HEK293 (cell line): ENCODE data around the gene CYB5D1.

Source experiments
- CTCF ChIA-PET: fragments of 350-600 bp; formaldehyde crosslinking; extraction: SDS; loops from one replicate; lab custom pipeline; 2021; ENCODE audit warnings: antibody characterized with exemption; lab: Yijun Ruan, JAX
- POLR2A ChIA-PET: fragments of 300-600 bp; formaldehyde crosslinking; extraction: SDS; loops from one replicate; lab custom pipeline; 2020; ENCODE audit warnings: antibody characterized with exemption, inconsistent platforms; lab: Yijun Ruan, JAX
- H3K27ac ChIP-seq: fragments of 200-500 bp; sonication (Bioruptor generic); 2 replicates; pipeline ENCODE4 v1.5.1; 2014; ENCODE audit warnings: low read depth, low read length, control low read depth, inconsistent platforms; ENCODE audit errors: extremely low read depth
- H3K36me3 ChIP-seq, 2 experiments: fragments of 200-500 bp in 1 of 2; sonication (Bioruptor generic) in 1 of 2; 1 replicate in 1 of 2; 2 replicates in 1 of 2; pipeline ENCODE4 v1.5.1; 2014 to 2017; ENCODE audit warnings: inconsistent platforms in 2 of 2, low read length in 2 of 2; ENCODE audit not compliant: control insufficient read depth in 2 of 2, insufficient read depth in 1 of 2
- H3K4me1 ChIP-seq: fragments of 200-500 bp; sonication (Bioruptor generic); 2 replicates; pipeline ENCODE4 v1.5.1; 2014; ENCODE audit warnings: mild to moderate bottlenecking, low read length, inconsistent platforms; ENCODE audit not compliant: control insufficient read depth, insufficient read depth
- H3K4me3 ChIP-seq: 2 replicates; pipeline ENCODE4 v1.5.1; 2011; ENCODE audit warnings: low read depth, mild to moderate bottlenecking, control low read depth, low read length, moderate library complexity
- H3K9me3 ChIP-seq: fragments of 200-500 bp; sonication (Bioruptor generic); 2 replicates; pipeline ENCODE4 v1.5.1; 2014; ENCODE audit warnings: low read depth, low read length, inconsistent platforms; ENCODE audit not compliant: control insufficient read depth, insufficient read depth
- BCL11A ChIP-seq: fragments of 450-650 bp; formaldehyde crosslinking; IDR thresholded peaks from 2 replicates; pipeline ENCODE4 v1.5.1; 2016; ENCODE audit warnings: low read depth, missing biosample characterization, missing genetic modification characterization
- BCL11B ChIP-seq: fragments of 450-650 bp; formaldehyde crosslinking; IDR thresholded peaks from 2 replicates; pipeline ENCODE4 v1.5.1; 2016; ENCODE audit warnings: low read depth, missing biosample characterization, missing genetic modification characterization
- BCL6B ChIP-seq: fragments of 450-650 bp; formaldehyde crosslinking; IDR thresholded peaks from 2 replicates; pipeline ENCODE4 v1.5.1; 2017; ENCODE audit warnings: missing biosample characterization, missing genetic modification characterization
- CTCF ChIP-seq: fragments of 450-650 bp; formaldehyde crosslinking; IDR thresholded peaks from 2 replicates; pipeline ENCODE4 v1.5.1; 2016; ENCODE audit warnings: missing biosample characterization, missing genetic modification characterization
- GLIS1 ChIP-seq: fragments of 450-650 bp; formaldehyde crosslinking; IDR thresholded peaks from 2 replicates; pipeline ENCODE4 v1.5.1; 2016; ENCODE audit warnings: missing biosample characterization, missing genetic modification characterization
- GLIS2 ChIP-seq: fragments of 450-650 bp; formaldehyde crosslinking; IDR thresholded peaks from 2 replicates; pipeline ENCODE4 v1.5.1; 2016; ENCODE audit warnings: missing biosample characterization, missing genetic modification characterization
- KLF10 ChIP-seq: fragments of 450-650 bp; IDR thresholded peaks from 2 replicates; pipeline ENCODE4 v1.5.1; 2018; ENCODE audit warnings: missing biosample characterization, mild to moderate bottlenecking, missing genetic modification characterization
- SP2 ChIP-seq: fragments of 450-650 bp; formaldehyde crosslinking; IDR thresholded peaks from 2 replicates; pipeline ENCODE4 v1.5.1; 2016; ENCODE audit warnings: missing biosample characterization, missing genetic modification characterization
- ZFP37 ChIP-seq: fragments of 450-650 bp; formaldehyde crosslinking; IDR thresholded peaks from 2 replicates; pipeline ENCODE4 v1.5.1; 2016; ENCODE audit warnings: missing biosample characterization, missing genetic modification characterization
- ZNF121 ChIP-seq: fragments of 450-650 bp; formaldehyde crosslinking; IDR thresholded peaks from 2 replicates; pipeline ENCODE4 v1.5.1; 2016; ENCODE audit warnings: missing biosample characterization, missing genetic modification characterization
- ZNF157 ChIP-seq: fragments of 450-650 bp; formaldehyde crosslinking; IDR thresholded peaks from 2 replicates; pipeline ENCODE4 v1.5.1; 2016; ENCODE audit warnings: missing biosample characterization, missing genetic modification characterization
- ZNF174 ChIP-seq: fragments of 450-650 bp; formaldehyde crosslinking; IDR thresholded peaks from 2 replicates; pipeline ENCODE4 v1.5.0; 2017; ENCODE audit warnings: missing biosample characterization, mild to moderate bottlenecking, missing genetic modification characterization
- ZNF221 ChIP-seq: fragments of 450-650 bp; formaldehyde crosslinking; IDR thresholded peaks from 2 replicates; pipeline ENCODE4 v1.5.1; 2017; ENCODE audit warnings: missing biosample characterization, missing genetic modification characterization, borderline replicate concordance
- ZNF239 ChIP-seq: fragments of 450-650 bp; formaldehyde crosslinking; IDR thresholded peaks from 2 replicates; pipeline ENCODE4 v1.5.1; 2016; ENCODE audit warnings: missing biosample characterization, missing genetic modification characterization
- ZNF292 ChIP-seq: fragments of 450-650 bp; formaldehyde crosslinking; IDR thresholded peaks from 2 replicates; pipeline ENCODE4 v1.5.1; 2016; ENCODE audit warnings: low read depth, missing biosample characterization, missing genetic modification characterization, borderline replicate concordance
- ZNF302 ChIP-seq: fragments of 450-650 bp; formaldehyde crosslinking; IDR thresholded peaks from 2 replicates; pipeline ENCODE4 v1.5.1; 2016; ENCODE audit warnings: missing biosample characterization, missing genetic modification characterization, low read depth
- ZNF433 ChIP-seq: fragments of 450-650 bp; formaldehyde crosslinking; IDR thresholded peaks from 2 replicates; pipeline ENCODE4 v1.5.1; 2016; ENCODE audit warnings: missing biosample characterization, missing genetic modification characterization, low read depth
- ZNF677 ChIP-seq: fragments of 450-650 bp; IDR thresholded peaks from 2 replicates; pipeline ENCODE4 v1.5.0; 2018; ENCODE audit warnings: missing biosample characterization, mild to moderate bottlenecking, missing genetic modification characterization, moderate library complexity
- ZNF704 ChIP-seq: fragments of 450-650 bp; formaldehyde crosslinking; IDR thresholded peaks from 2 replicates; pipeline ENCODE4 v1.5.1; 2016; ENCODE audit warnings: missing biosample characterization, missing genetic modification characterization
- ZNF776 ChIP-seq: fragments of 450-650 bp; formaldehyde crosslinking; IDR thresholded peaks from 2 replicates; pipeline ENCODE4 v1.5.0; 2017; ENCODE audit warnings: missing biosample characterization, missing genetic modification characterization, borderline replicate concordance
- ZNF792 ChIP-seq: fragments of 450-650 bp; formaldehyde crosslinking; IDR thresholded peaks from 2 replicates; pipeline ENCODE4 v1.5.1; 2016; ENCODE audit warnings: missing biosample characterization, missing genetic modification characterization
- ZNF837 ChIP-seq: fragments of 450-650 bp; formaldehyde crosslinking; IDR thresholded peaks from 2 replicates; pipeline ENCODE4 v1.5.1; 2016; ENCODE audit warnings: missing biosample characterization, missing genetic modification characterization
- ZSCAN5A ChIP-seq: fragments of 450-650 bp; formaldehyde crosslinking; IDR thresholded peaks from 2 replicates; pipeline ENCODE4 v1.5.1; 2016; ENCODE audit warnings: missing biosample characterization, missing genetic modification characterization

The CYB5D1 gene

GRCh38 chr17:7848739-7849129 is 9.1 kb upstream of the CYB5D1 start:
- Histone ChIP-seq H3K9me3 (no peaks in the 10 kb centered on the region), H3K4me1 (peaks cover 5% of the 10 kb centered on the region), H3K4me3 (no peak overlapping the region), H3K36me3 (peaks cover 19 to 74% of the 10 kb centered on the region in 2 experiments), H3K27ac (no peak overlapping the region)
- TF ChIP-seq GLIS1 (tag by site-specific recombination), result no peak
- no peak for TF ChIP-seq ZNF157 (tag by site-specific recombination)
- no peak for TF ChIP-seq ZNF433 (tag by site-specific recombination)
- no peak for TF ChIP-seq ZNF792
- CTCF ChIA-PET, result interaction anchor here (0.5 to 1.5 kb wide), 4 partner anchors 13 to 404 kb away, joined by 3 to 5 read pairs (median 4); no protein-coding TSS in a partner anchor
- POLR2A ChIA-PET, result no interaction called here

- ChIA-PET CTCF (interaction anchor here (1.1 kb wide), 1 partner anchor 405 kb away, joined by 4 read pairs; no protein-coding TSS in a partner anchor), POLR2A (no interaction called here)
- TF ChIP-seq BCL11B (tag by site-specific recombination), result peak; percentile 68; the same call in 1 of the 2 replicates
- no peak for TF ChIP-seq BCL6B (tag by site-specific recombination)
- Histone ChIP-seq H3K36me3 (peaks cover 19 to 76% of the 10 kb centered on the region in 2 experiments), H3K4me1 (peaks cover 5% of the 10 kb centered on the region), H3K27ac (no peak overlapping the region), H3K4me3 (no peak overlapping the region), H3K9me3 (no peaks in the 10 kb centered on the region)
Observed at GRCh38 chr17:7849130-7849750, 8.6 kb upstream of the CYB5D1 start.

GRCh38 chr17:7849751-7850504 is 7.9 kb upstream of the CYB5D1 start:
- H3K4me3 ChIP-seq, result no peak overlapping the region
- H3K4me1 ChIP-seq, result peaks cover 5% of the 10 kb centered on the region
- H3K36me3 ChIP-seq, result peaks cover 19 to 76% of the 10 kb centered on the region in 2 experiments
- no peak for TF ChIP-seq ZNF677 (tag by site-specific recombination)
- no peak for TF ChIP-seq ZFP37
- no peak for TF ChIP-seq ZSCAN5A (tag by site-specific recombination)
- no peak for TF ChIP-seq ZNF837 (tag by site-specific recombination)
- TF ChIP-seq ZNF776 (tag by site-specific recombination), result no peak
- no peak for TF ChIP-seq SP2
- no peak for TF ChIP-seq ZNF292 (tag by site-specific recombination)
- no peak for TF ChIP-seq ZNF174 (tag by site-specific recombination)
- no peak for TF ChIP-seq ZNF704 (tag by site-specific recombination)
- TF ChIP-seq GLIS2 (tag by site-specific recombination), result no peak
- TF ChIP-seq ZNF239 (tag by site-specific recombination), result no peak
- TF ChIP-seq KLF10 (tag by site-specific recombination), result no peak
- TF ChIP-seq CTCF (tag by site-specific recombination), result no peak
- no peak for TF ChIP-seq BCL11A (tag by site-specific recombination)
- no peak for TF ChIP-seq ZNF302 (tag by site-specific recombination)
- no peak for TF ChIP-seq ZNF121 (tag by site-specific recombination)
- TF ChIP-seq ZNF221 (tag by site-specific recombination), result no peak
- no peak overlapping the region for H3K27ac ChIP-seq
- no peaks in the 10 kb centered on the region for H3K9me3 ChIP-seq
- CTCF ChIA-PET, result interaction anchor here (0.5 to 2.8 kb wide), 11 partner anchors 7 to 406 kb away, joined by 3 to 17 read pairs (median 4); partner anchors contain the start of gene KDM6B
- POLR2A ChIA-PET, result interaction anchor here (1.0 to 1.1 kb wide), 2 partner anchors 15 to 163 kb away, joined by 3 to 6 read pairs; partner anchors contain the start of genes KDM6B and TP53
